Duodenal mucosa (tissue), 2 donors: ENCODE measurements around the gene UBE2E2.

Experiments used
- H3K27ac ChIP-seq: one replicate; pipeline ENCODE4 v1.7.0; 2013; ENCODE audit warnings: low read depth, low read length
- H3K27me3 ChIP-seq, 2 donors: one replicate each; pipeline ENCODE4 v1.7.0; 2013; ENCODE audit warnings: low read length in 2 of 2, control low read depth in 1 of 2; ENCODE audit not compliant: insufficient read depth in 2 of 2, control insufficient read depth in 1 of 2
- H3K36me3 ChIP-seq, 2 donors: one replicate each; pipeline ENCODE4 v1.7.0; 2013; ENCODE audit warnings: low read length in 2 of 2, control low read depth in 1 of 2; ENCODE audit not compliant: insufficient read depth in 2 of 2, control insufficient read depth in 1 of 2
- H3K4me1 ChIP-seq, 2 donors: one replicate each; pipeline ENCODE4 v1.7.0; 2013; ENCODE audit warnings: low read length in 2 of 2, control low read depth in 1 of 2; ENCODE audit not compliant: insufficient read depth in 2 of 2, control insufficient read depth in 1 of 2
- H3K4me3 ChIP-seq, 2 donors: one replicate each; pipeline ENCODE4 v1.7.0; 2013; ENCODE audit warnings: low read length in 2 of 2, low read depth in 1 of 2
- H3K9ac ChIP-seq, 2 donors: one replicate each; pipeline ENCODE4 v1.7.0; 2013; ENCODE audit warnings: low read length in 2 of 2, low read depth in 1 of 2
- H3K9me3 ChIP-seq, 2 donors: one replicate each; pipeline ENCODE4 v1.7.0; 2013; ENCODE audit warnings: low read length in 2 of 2, control low read depth in 1 of 2; ENCODE audit not compliant: control insufficient read depth in 1 of 2

UBE2E2 gene

GRCh38 chr3:23430781-23431398, 227.8 kb downstream of the UBE2E2 start:
- no peaks in the 10 kb centered on the region for H3K27me3 ChIP-seq
- H3K4me3 ChIP-seq, result no peak overlapping the region
- H3K4me1 ChIP-seq, result no peaks in the 10 kb centered on the region
- no peaks in the 10 kb centered on the region for H3K36me3 ChIP-seq
- no peaks in the 10 kb centered on the region for H3K9me3 ChIP-seq
- H3K9ac ChIP-seq, result no peak overlapping the region
- H3K27ac ChIP-seq, result no peak overlapping the region

- H3K9ac ChIP-seq, result no peak overlapping the region
- no peak overlapping the region for H3K4me3 ChIP-seq
- no peaks in the 10 kb centered on the region for H3K27me3 ChIP-seq
Observed at GRCh38 chr3:23431764-23432163, 228.6 kb downstream of the UBE2E2 start.

DNA sequence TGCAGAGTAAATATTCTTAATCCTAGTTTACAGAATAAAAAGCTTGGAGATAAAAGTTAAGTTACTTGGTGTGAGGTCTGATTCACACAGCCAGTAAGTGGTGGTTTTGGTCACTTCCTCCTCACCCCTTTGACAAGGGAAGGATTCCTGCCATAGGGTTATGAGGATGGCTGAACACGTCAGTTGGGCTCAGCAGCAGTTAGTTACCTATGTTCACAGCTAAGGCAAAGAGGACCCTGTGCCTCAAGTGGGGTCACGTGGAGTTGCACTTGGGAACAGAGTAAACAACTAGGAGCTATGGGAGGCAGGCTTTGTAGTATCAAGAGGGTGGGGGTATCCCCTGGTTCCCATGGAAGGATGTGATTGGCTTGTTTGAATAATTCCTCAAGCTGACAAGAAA, 232.2 kb downstream of the UBE2E2 start:
- Histone ChIP-seq H3K27ac (no peak overlapping the region), H3K4me1 (no peaks in the 10 kb centered on the region), H3K36me3 (no peaks in the 10 kb centered on the region), H3K9ac (no peak overlapping the region), H3K4me3 (no peak overlapping the region), H3K27me3 (no peaks in the 10 kb centered on the region), H3K9me3 (no peaks in the 10 kb centered on the region)

More at GRCh38 chr3:23431764-23432163, 228.6 kb downstream of the UBE2E2 start:
- no peaks in the 10 kb centered on the region for H3K4me1 ChIP-seq
- H3K9me3 ChIP-seq, result no peaks in the 10 kb centered on the region
- H3K27ac ChIP-seq, result no peak overlapping the region
- no peaks in the 10 kb centered on the region for H3K36me3 ChIP-seq

GRCh38 chr3:23435904-23436303, 232.8 kb downstream of the UBE2E2 start:
- no peaks in the 10 kb centered on the region for H3K4me1 ChIP-seq

GRCh38 chr3:23437484-23438145, 234.5 kb downstream of the UBE2E2 start:
- Histone ChIP-seq H3K27ac (no peak overlapping the region), H3K27me3 (no peaks in the 10 kb centered on the region), H3K36me3 (no peaks in the 10 kb centered on the region), H3K9me3 (no peaks in the 10 kb centered on the region), H3K4me1 (no peaks in the 10 kb centered on the region), H3K4me3 (no peak overlapping the region), H3K9ac (no peak overlapping the region)

More at GRCh38 chr3:23435904-23436303, 232.8 kb downstream of the UBE2E2 start:
- H3K27me3 ChIP-seq, result no peaks in the 10 kb centered on the region
- no peak overlapping the region for H3K27ac ChIP-seq
- H3K36me3 ChIP-seq, result no peaks in the 10 kb centered on the region
- no peak overlapping the region for H3K4me3 ChIP-seq
- H3K9me3 ChIP-seq, result no peaks in the 10 kb centered on the region
- H3K9ac ChIP-seq, result no peak overlapping the region

DNA sequence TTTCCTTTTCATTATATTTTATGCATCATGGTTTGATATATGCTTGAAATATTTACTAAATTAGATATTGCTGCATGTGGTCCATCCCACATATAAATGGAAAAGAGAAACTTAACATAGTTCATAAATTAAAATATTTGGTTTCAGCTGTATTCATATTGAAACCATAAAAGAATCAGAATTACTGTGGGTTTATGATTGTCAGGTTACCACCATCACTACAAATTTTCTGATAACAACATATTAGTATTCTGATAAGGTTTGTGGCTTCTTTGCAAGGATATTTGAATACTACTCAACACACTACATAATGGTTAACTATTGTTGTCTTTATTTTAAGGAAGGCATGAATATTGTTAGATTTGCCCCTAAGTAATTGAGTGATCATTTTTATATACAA, 235.5 kb downstream of the UBE2E2 start:
- no peaks in the 10 kb centered on the region for H3K36me3 ChIP-seq
- no peaks in the 10 kb centered on the region for H3K4me1 ChIP-seq
- no peak overlapping the region for H3K27ac ChIP-seq
- H3K4me3 ChIP-seq, result no peak overlapping the region
- no peaks in the 10 kb centered on the region for H3K9me3 ChIP-seq
- H3K9ac ChIP-seq, result no peak overlapping the region
- H3K27me3 ChIP-seq, result no peaks in the 10 kb centered on the region

DNA sequence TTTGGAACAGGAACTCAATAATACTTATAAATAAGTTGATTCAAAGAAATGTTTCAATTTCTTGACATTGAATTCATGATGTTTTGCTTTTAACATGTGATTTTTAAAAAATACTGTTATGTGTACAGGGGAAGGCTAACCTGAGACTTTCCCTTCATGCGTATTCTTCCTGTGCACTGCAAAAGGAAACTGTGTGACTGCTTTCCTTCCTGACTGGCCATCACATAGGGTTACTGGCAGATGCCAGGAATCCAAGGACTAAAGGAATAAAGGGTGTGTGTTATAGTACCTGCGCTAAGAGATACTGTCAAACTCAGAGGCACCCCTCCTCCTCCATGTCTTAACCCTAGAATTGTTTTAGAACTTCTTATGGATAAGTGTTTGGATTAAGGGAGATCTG, 236.0 kb downstream of the UBE2E2 start:
- Histone ChIP-seq H3K9me3 (no peaks in the 10 kb centered on the region), H3K36me3 (no peaks in the 10 kb centered on the region), H3K27ac (no peak overlapping the region), H3K4me3 (no peak overlapping the region), H3K4me1 (no peaks in the 10 kb centered on the region), H3K9ac (no peak overlapping the region), H3K27me3 (no peaks in the 10 kb centered on the region)

DNA sequence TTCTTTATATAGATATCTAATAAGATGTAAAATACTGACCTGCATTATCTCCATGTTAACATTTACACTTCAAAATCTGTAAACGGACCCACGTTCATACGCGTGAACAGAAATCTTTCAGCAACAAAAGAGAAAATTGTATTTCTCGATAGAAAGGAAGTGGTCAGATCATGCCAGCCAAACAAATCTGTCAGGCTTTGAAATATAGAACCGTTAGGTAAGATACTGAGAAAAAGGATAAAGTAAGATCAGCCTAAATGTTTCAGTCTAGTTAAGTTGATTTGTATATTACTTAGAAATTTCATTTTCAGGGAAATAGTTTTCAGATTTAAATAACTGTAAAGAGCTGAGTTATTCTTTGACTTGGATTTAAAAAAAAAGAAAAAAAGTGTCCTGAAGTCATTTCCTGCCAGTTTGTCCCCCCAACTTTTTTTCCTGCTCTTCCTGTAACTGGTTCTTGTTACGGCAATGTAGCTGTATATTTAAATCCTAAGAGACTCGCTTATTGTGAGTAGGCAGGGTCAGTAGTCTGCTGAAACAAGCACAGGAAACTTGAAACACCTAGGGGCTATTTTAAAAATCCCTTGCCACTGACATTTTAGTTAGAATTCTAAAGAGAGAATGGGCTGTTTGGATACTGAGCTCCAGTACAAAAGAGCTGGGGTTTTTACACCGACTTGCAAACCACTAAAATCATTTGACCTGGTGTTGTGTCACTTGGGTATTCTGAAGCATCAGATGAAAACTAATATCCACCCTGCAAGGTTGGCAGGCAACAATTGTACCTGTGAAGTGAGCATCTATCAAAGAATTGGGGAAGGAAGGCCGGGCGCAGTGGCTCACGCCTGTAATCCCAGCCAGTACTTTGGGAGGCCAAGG, 237.5 kb downstream of the UBE2E2 start:
- Histone ChIP-seq H3K27me3 (no peaks in the 10 kb centered on the region), H3K9ac (no peak overlapping the region), H3K27ac (no peak overlapping the region), H3K4me1 (no peaks in the 10 kb centered on the region), H3K9me3 (no peaks in the 10 kb centered on the region), H3K4me3 (no peak overlapping the region), H3K36me3 (no peaks in the 10 kb centered on the region)

GRCh38 chr3:23442598-23443383, 239.7 kb downstream of the UBE2E2 start:
- H3K9ac ChIP-seq, result no peak overlapping the region
- no peaks in the 10 kb centered on the region for H3K36me3 ChIP-seq

More at GRCh38 chr3:23442598-23443383, 239.7 kb downstream of the UBE2E2 start:
- Histone ChIP-seq H3K9me3 (no peaks in the 10 kb centered on the region), H3K4me3 (no peak overlapping the region), H3K27me3 (no peaks in the 10 kb centered on the region), H3K27ac (no peak overlapping the region), H3K4me1 (no peaks in the 10 kb centered on the region)
